B cell (primary cell): Measurements from ENCODE around the gene AGO3. TPM values are rescaled to one million over a fixed set of nuclear protein-coding genes. Genes with fewer than 3 reads are reported as not detected.

ENCODE experiments used
- ATAC-seq: fragments of 200-7000 bp; cut with Tn5 transposase; one replicate; pipeline ENCODE4 v1.10.0; 2021; ENCODE audit warnings: low read depth, mild to moderate bottlenecking, moderate number of reproducible peaks, moderate library complexity
- CTCF ChIA-PET: fragments of 350-600 bp; sonication (Branson Sonifier 250); formaldehyde crosslinking; loops from one replicate; lab custom pipeline; 2021; ENCODE audit warnings: antibody characterized with exemption, inconsistent platforms; lab: Charles Lee
- POLR2A ChIA-PET: fragments of 350-600 bp; sonication (Branson Sonifier 250); formaldehyde crosslinking; loops from one replicate; lab custom pipeline; 2021; ENCODE audit warnings: antibody characterized with exemption; lab: Charles Lee
- DNase-seq: peaks from one replicate; pipeline ENCODE4 v3.0.0; 2013
- H2AFZ ChIP-seq: 2 replicates; pipeline ENCODE4 v1.6.1; 2012; ENCODE audit warnings: mild to moderate bottlenecking, low read depth, low read length; ENCODE audit not compliant: insufficient read depth, poor library complexity, severe bottlenecking
- H3K27ac ChIP-seq, 2 donors: 1 replicate in 1 of 2; 2 replicates in 1 of 2; pipeline ENCODE4 v1.5.1; 2012 to 2013; ENCODE audit warnings: low read length in 2 of 2, mild to moderate bottlenecking in 2 of 2, moderate library complexity in 1 of 2
- H3K27me3 ChIP-seq, 4 experiments: fragments of 200-600 bp in 1 of 4; sonication (generic) in 1 of 4; replicated peaks in 1 of 4; 1 replicate in 2 of 4; 2 replicates in 2 of 4; pipeline versions ENCODE4 v1.6.1 to v1.7.0; 2013 to 2016; ENCODE audit warnings: low read length in 3 of 4, mild to moderate bottlenecking in 2 of 4, mixed read lengths in 1 of 4, moderate library complexity in 1 of 4; ENCODE audit not compliant: insufficient read depth in 4 of 4, control insufficient read depth in 3 of 4; ENCODE audit errors: control extremely low read depth in 1 of 4
- H3K36me3 ChIP-seq, 2 experiments: replicated peaks in 1 of 2; 1 replicate in 1 of 2; 2 replicates in 1 of 2; pipeline versions ENCODE4 v1.6.1 to v1.7.1; 2013; ENCODE audit warnings: low read length in 1 of 2; ENCODE audit not compliant: insufficient read depth in 2 of 2, control insufficient read depth in 1 of 2; ENCODE audit errors: control extremely low read depth in 1 of 2, extremely low read depth in 1 of 2
- H3K4me1 ChIP-seq, 2 donors: fragments of 200-600 bp in 1 of 2; sonication (generic) in 1 of 2; 1 replicate in 1 of 2; 2 replicates in 1 of 2; pipeline versions ENCODE4 v1.5.1 to v1.6.1; 2013 to 2017; ENCODE audit warnings: low read length in 2 of 2; ENCODE audit not compliant: control insufficient read depth in 2 of 2, insufficient read depth in 2 of 2
- H3K4me2 ChIP-seq: replicated peaks from 2 replicates; pipeline ENCODE3; 2012; ENCODE audit warnings: mild to moderate bottlenecking, low read depth, low read length; ENCODE audit not compliant: poor library complexity, severe bottlenecking
- H3K4me3 ChIP-seq, 5 experiments: fragments of 200-600 bp in 1 of 5; sonication (generic) in 1 of 5; 1 replicate in 3 of 5; 2 replicates in 2 of 5; pipeline versions ENCODE4 v1.5.1 to v1.7.0; 2011 to 2016; ENCODE audit warnings: low read length in 4 of 5, mild to moderate bottlenecking in 4 of 5, low read depth in 2 of 5, control low read depth in 1 of 5, moderate library complexity in 1 of 5; ENCODE audit not compliant: insufficient read depth in 1 of 5; ENCODE audit errors: control extremely low read depth in 1 of 5, extremely low read depth in 1 of 5
- H3K79me2 ChIP-seq: fragments of 200-600 bp; sonication (generic); one replicate; pipeline ENCODE4 v1.6.0; 2016; ENCODE audit warnings: low read length; ENCODE audit not compliant: control insufficient read depth, insufficient read depth
- H3K9ac ChIP-seq: fragments of 200-600 bp; sonication (generic); 2 replicates; pipeline ENCODE4 v1.6.1; 2017; ENCODE audit warnings: mild to moderate bottlenecking, low read length, moderate library complexity
- H3K9me3 ChIP-seq, 3 donors: one replicate each; pipeline versions ENCODE4 v1.6.1 to v1.7.1; 2013; ENCODE audit warnings: low read length in 2 of 3; ENCODE audit not compliant: control insufficient read depth in 2 of 3, insufficient read depth in 1 of 3; ENCODE audit errors: control extremely low read depth in 1 of 3
- H4K20me1 ChIP-seq: 2 replicates; pipeline ENCODE4 v1.6.0; 2012; ENCODE audit warnings: mild to moderate bottlenecking, low read length; ENCODE audit not compliant: insufficient read depth, control insufficient read depth, poor library complexity, severe bottlenecking
- H3K27ac Mint-ChIP-seq: one replicate; pipeline ENCODE4 v1.8.0; 2021; ENCODE audit warnings: mixed read lengths
- H3K27me3 Mint-ChIP-seq: one replicate; pipeline ENCODE4 v1.8.0; 2021; ENCODE audit warnings: mixed read lengths
- H3K4me1 Mint-ChIP-seq: one replicate; pipeline ENCODE4 v1.8.0; 2021; ENCODE audit warnings: mixed read lengths
- H3K4me3 Mint-ChIP-seq: one replicate; pipeline ENCODE4 v1.8.0; 2021; ENCODE audit warnings: mixed read lengths
- H3K9me3 Mint-ChIP-seq: one replicate; pipeline ENCODE4 v1.8.0; 2022; ENCODE audit warnings: mixed read lengths; ENCODE audit not compliant: insufficient read depth
- CTCF ChIP-seq: fragments of 200-600 bp; IDR thresholded peaks from one replicate; pipeline ENCODE4 v1.8.0; 2022; ENCODE audit warnings: antibody characterized with exemption, mild to moderate bottlenecking
- EZH2 ChIP-seq: IDR thresholded peaks from 2 replicates; pipeline ENCODE4 v1.6.1; 2012; ENCODE audit warnings: borderline replicate concordance, low read depth, mild to moderate bottlenecking, moderate library complexity, low read length; ENCODE audit not compliant: insufficient read depth, poor library complexity, severe bottlenecking
- WGBS: methylation state at CpG from one replicate; pipeline ENCODE4 v1.1.5; 2013; ENCODE audit warnings: missing lambda C conversion rate; ENCODE audit not compliant: insufficient coverage; 5-methylcytosine and 5-hydroxymethylcytosine counted together
- intact Hi-C: fragments of 100-400 bp; cut with micrococcal nuclease; formaldehyde crosslinking; loops from one replicate; pipeline ENCODE4 v1.10.0; 2022
- polyA plus RNA-seq: library from polyadenylated mRNA; depleted of rRNA; stranded (reverse); fragments of >200 nt; gene quantifications from 2 replicates; pipeline ENCODE4 v1.2.3, GENCODE V29; 2012
- total RNA-seq, 2 donors: library from RNA; stranded (reverse); fragments of 120-200 nt in 1 of 2; gene quantifications; 1 replicate in 1 of 2; 2 replicates in 1 of 2; pipeline versions ENCODE4 v1.2.3 to v1.2.4, GENCODE V29; 2013 to 2022

The AGO3 gene
- total and polyA plus RNA-seq, 2 donors (not counting 1 experiment from before 2014, with no cell fraction given) = 5.1 to 44.9 TPM

DNA sequence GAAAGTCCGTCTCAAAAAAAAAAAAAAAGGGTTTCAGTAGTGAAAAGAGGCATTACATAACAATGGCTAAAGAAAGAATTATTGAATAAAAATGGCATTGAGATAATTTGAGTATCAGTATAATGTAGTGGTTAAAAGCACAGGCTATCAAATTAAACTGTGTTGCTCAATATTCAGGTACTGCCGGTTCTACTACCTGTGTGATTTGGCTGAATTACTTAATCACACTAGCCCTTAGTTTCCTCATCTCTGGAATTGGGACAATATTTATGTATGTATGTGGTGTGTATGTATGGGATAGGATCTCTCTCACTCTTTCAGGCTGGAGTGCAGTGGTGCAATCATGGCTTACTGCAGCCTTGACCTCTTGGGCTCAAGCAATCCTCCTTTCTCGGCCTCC is 96.9 kb downstream of the AGO3 start:
- ChIA-PET CTCF (interaction anchor here (0.7 kb wide), 1 partner anchor 848 kb away, joined by 3 read pairs; no protein-coding TSS in a partner anchor), POLR2A (no interaction called here)
- Histone ChIP-seq H3K4me3 (no peak overlapping the region), H3K9me3 (peaks cover 0 to 3% (median 0%) of the 10 kb centered on the region in 3 donors), H3K4me2 (no peak overlapping the region), H3K79me2 (no peaks in the 10 kb centered on the region), H4K20me1 (no peaks in the 10 kb centered on the region), H3K4me1 (no peaks in the 10 kb centered on the region), H3K36me3 (peaks cover 5 to 27% of the 10 kb centered on the region in 2 experiments), H2AFZ (no peak overlapping the region), H3K9ac (no peak overlapping the region), H3K27ac (no peak overlapping the region), H3K27me3 (no peaks in the 10 kb centered on the region)
- Mint-ChIP-seq H3K9me3 (no peaks in the 10 kb centered on the region), H3K27me3 (no peaks in the 10 kb centered on the region), H3K4me3 (no peak overlapping the region), H3K27ac (no peak overlapping the region), H3K4me1 (peaks cover 4% of the 10 kb centered on the region)
- DNase-seq (no peak), ATAC-seq (no peak)
- intact Hi-C loops = no loop called here
- 100% methylated on average over 1 of the region's 3 CpGs for WGBS
- TF ChIP-seq CTCF (no peak), EZH2 (no peak)

- WGBS = 100% methylated on average over 1 of the region's 2 CpGs
- peaks cover 0 to 3% (median 0%) of the 10 kb centered on the region in 3 donors for H3K9me3 ChIP-seq
Measured at GRCh38 chr1:36031441-36031840, 100.5 kb downstream of the AGO3 start.

More at GRCh38 chr1:36031441-36031840, 100.5 kb downstream of the AGO3 start:
- no peak overlapping the region for H3K4me3 ChIP-seq
- no peak overlapping the region for H3K27ac ChIP-seq
- H2AFZ ChIP-seq = no peak overlapping the region
- no peak overlapping the region for H3K9ac ChIP-seq
- H3K36me3 ChIP-seq = peaks cover 5 to 41% of the 10 kb centered on the region in 2 experiments
- no peak overlapping the region for H3K4me3 Mint-ChIP-seq
- no peaks in the 10 kb centered on the region for H3K9me3 Mint-ChIP-seq
- POLR2A ChIA-PET = no interaction called here
- H3K27ac Mint-ChIP-seq = no peak overlapping the region
- no peak for DNase-seq
- CTCF ChIA-PET = no interaction called here
- no peaks in the 10 kb centered on the region for H3K4me1 Mint-ChIP-seq
- no peaks in the 10 kb centered on the region for H3K27me3 Mint-ChIP-seq
- no peak overlapping the region for H3K4me2 ChIP-seq
- TF ChIP-seq EZH2 (no peak), CTCF (no peak)
- intact Hi-C loops = no loop called here
- no peaks in the 10 kb centered on the region for H3K27me3 ChIP-seq
- no peaks in the 10 kb centered on the region for H3K79me2 ChIP-seq
- ATAC-seq = no peak
- no peaks in the 10 kb centered on the region for H3K4me1 ChIP-seq
- no peaks in the 10 kb centered on the region for H4K20me1 ChIP-seq
